Pancreas (tissue), 10 donors: ENCODE data around the gene SLC29A1. TPM values are rescaled to one million over a fixed set of nuclear protein-coding genes. Genes with fewer than 3 reads are reported as not detected.

Source experiments
- ATAC-seq, 4 donors: fragments of 200-7000 bp; cut with Tn5 transposase; one replicate each; pipeline versions ENCODE4 v1.8.0 to v1.9.1; 2020; ENCODE audit warnings: mild to moderate bottlenecking in 4 of 4, moderate library complexity in 4 of 4
- DNase-seq, 6 donors: peaks; one replicate each; pipeline ENCODE4 v3.0.0-alpha.2; 2020
- FAIRE-seq: peaks from 2 replicates; lab custom pipeline; 2012; peaks lifted over from hg19 to GRCh38; lab: Jason Lieb, UNC
- H3K27ac ChIP-seq, 4 donors: fragments of 200-600 bp; sonication (generic); 1 replicate in 3 of 4; 2 replicates in 1 of 4; pipeline versions ENCODE4 v1.5.0 to v1.8.0; 2020
- H3K27me3 ChIP-seq, 4 donors: fragments of 200-600 bp; one replicate each; pipeline ENCODE4 v1.8.0; 2021
- H3K36me3 ChIP-seq, 3 donors: fragments of 200-600 bp; sonication (generic) in 1 of 3; one replicate each; pipeline versions ENCODE4 v1.5.0 to v1.8.0; 2020 to 2021
- H3K4me1 ChIP-seq, 3 donors: fragments of 200-600 bp; one replicate each; pipeline ENCODE4 v1.8.0; 2021
- H3K4me3 ChIP-seq, 4 donors: fragments of 200-600 bp; sonication (generic) in 2 of 4; one replicate each; pipeline versions ENCODE4 v1.5.0 to v1.8.0; 2020 to 2021
- H3K9me3 ChIP-seq, 4 donors: fragments of 200-600 bp; one replicate each; pipeline ENCODE4 v1.8.0; 2021
- CTCF ChIP-seq, 4 donors: fragments of 200-600 bp; sonication (generic) in 3 of 4; IDR thresholded peaks; one replicate each; pipeline versions ENCODE4 v1.5.0 to v1.8.0; 2021; ENCODE audit warnings: antibody characterized with exemption in 4 of 4
- WGBS, 2 donors: extraction: QIAGEN DNeasy Blood & Tissue Kit; methylation state at CpG; one replicate each; pipeline ENCODE4 v1.1.7; 2013; 5-methylcytosine and 5-hydroxymethylcytosine counted together
- intact Hi-C, 3 donors: fragments of 100-400 bp; cut with DNase I; formaldehyde crosslinking; loops; one replicate each; pipeline versions ENCODE4 v1.11.1 to v1.14.2; 2022
- polyA plus RNA-seq, 2 donors: library from polyadenylated mRNA; stranded (reverse); fragments of 200-250 nt; gene quantifications; one replicate each; pipeline ENCODE4 v1.2.3, GENCODE V29; 2013
- total RNA-seq, 6 donors: library from RNA; stranded (reverse); fragmentation: NEBNext Ultra II Directional in 4 of 6; extraction: Animal tissue kit (Norgen Biotek cat#: 25700) in 4 of 6; gene quantifications; one replicate each; pipeline versions ENCODE4 v1.2.1 to v1.2.4, GENCODE V29; 2021 to 2023
- donor health status: healthy with polysubstance abuse.
- donor health status: DM: no; HTN: no; CAD: no; lungs with moderate emphysema.
- donor health status: DM: no; HTN: no; CAD: no.
- donor health status: control.
- donor health status: control.
- donor health status: Bipolar disorder and iron deficiency.
- donor health status: DM: yes; HTN: yes; CAD: no.
- donor health status: DM: no; HTN: no; CAD: no.
- donor health status: DM: no; HTN: no; CAD: no.
- donor health status: DM: yes; HTN: yes; CAD: no.

The SLC29A1 gene
- total and polyA plus RNA-seq, 8 donors, result 24.8 to 89.8 (median 44.4) TPM

GRCh38 chr6:44237813-44238433 is 14.5 kb downstream of the SLC29A1 start:
- H3K36me3 ChIP-seq, result peaks cover 0 to 3% (median 0%) of the 10 kb centered on the region in 3 donors
- intact Hi-C loops, result loop anchor here in 1 of 3 donors (5.0 kb wide), 1 partner anchor 66 kb away; no protein-coding TSS in a partner anchor
- H3K4me1 ChIP-seq, result peaks cover 14 to 20% (median 18%) of the 10 kb centered on the region in 3 donors
- DNase-seq (peak; percentile 76 to 93 (median 88)), FAIRE-seq (no peak), ATAC-seq (peak; percentile 76 to 87 (median 82))
- H3K27ac ChIP-seq, result peak overlapping the region; percentile 91 to 97 (median 96)
- 1% methylated on average over 30 to 42 of the region's 42 CpGs for WGBS, 2 donors
- no peaks in the 10 kb centered on the region for H3K9me3 ChIP-seq
- no peaks in the 10 kb centered on the region for H3K27me3 ChIP-seq
- H3K4me3 ChIP-seq, result peak overlapping the region; percentile 10 to 58 (median 32)
- TF ChIP-seq CTCF (IDR thresholded peaks at IDR 0.05), result peak; percentile 90 to 97 (median 94)

GRCh38 chr6:44238687-44239350 is 15.4 kb downstream of the SLC29A1 start:
- ATAC-seq (no peak), DNase-seq (peak in 1 of 6 donors; percentile 15), FAIRE-seq (no peak)
- H3K9me3 ChIP-seq, result no peaks in the 10 kb centered on the region
- H3K27ac ChIP-seq, result peak overlapping the region in 2 of 4 donors; percentile 91 to 95
- 84 to 85% methylated on average over 7 of the region's 7 CpGs for WGBS, 2 donors
- H3K4me1 ChIP-seq, result peaks cover 12 to 20% (median 14%) of the 10 kb centered on the region in 3 donors
- no peak overlapping the region for H3K4me3 ChIP-seq
- no peaks in the 10 kb centered on the region for H3K27me3 ChIP-seq
- H3K36me3 ChIP-seq, result no peaks in the 10 kb centered on the region
- no peak for TF ChIP-seq CTCF (IDR thresholded peaks at IDR 0.05)
- intact Hi-C loops, result loop anchor here in 1 of 3 donors (5.0 kb wide), 1 partner anchor 67 kb away; no protein-coding TSS in a partner anchor

DNA sequence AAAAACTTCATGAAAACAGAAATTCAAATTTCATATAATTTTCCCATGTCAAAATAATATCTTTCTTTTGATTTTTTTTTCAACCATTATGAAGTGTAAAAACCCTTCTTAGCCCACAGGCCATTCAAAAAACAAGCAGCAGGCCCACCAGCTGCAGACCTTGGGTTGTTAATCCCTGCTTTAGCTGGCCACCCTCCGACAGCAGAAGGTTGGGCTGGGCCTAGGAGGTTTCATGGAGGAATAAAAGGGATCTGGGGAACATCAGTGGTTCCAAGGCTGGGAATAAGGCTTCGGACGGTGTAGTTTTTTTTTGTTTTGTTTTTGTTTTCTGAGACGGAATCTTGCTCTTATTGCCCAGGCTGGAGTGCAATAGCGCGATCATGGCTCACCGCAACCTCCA is 19.9 kb downstream of the SLC29A1 start:
- no peak for FAIRE-seq
- Histone ChIP-seq H3K4me1 (peaks cover 0 to 2% (median 0%) of the 10 kb centered on the region in 3 donors), H3K27ac (no peak overlapping the region), H3K9me3 (no peaks in the 10 kb centered on the region), H3K36me3 (no peaks in the 10 kb centered on the region), H3K4me3 (no peak overlapping the region), H3K27me3 (no peaks in the 10 kb centered on the region)
- no peak for TF ChIP-seq CTCF (IDR thresholded peaks at IDR 0.05)
- DNase-seq, result peak in 1 of 6 donors; percentile 18
- intact Hi-C loops, result no loop called here
- WGBS, 2 donors, result 90 to 92% methylated on average over 7 of the region's 7 CpGs
- ATAC-seq, result no peak

DNA sequence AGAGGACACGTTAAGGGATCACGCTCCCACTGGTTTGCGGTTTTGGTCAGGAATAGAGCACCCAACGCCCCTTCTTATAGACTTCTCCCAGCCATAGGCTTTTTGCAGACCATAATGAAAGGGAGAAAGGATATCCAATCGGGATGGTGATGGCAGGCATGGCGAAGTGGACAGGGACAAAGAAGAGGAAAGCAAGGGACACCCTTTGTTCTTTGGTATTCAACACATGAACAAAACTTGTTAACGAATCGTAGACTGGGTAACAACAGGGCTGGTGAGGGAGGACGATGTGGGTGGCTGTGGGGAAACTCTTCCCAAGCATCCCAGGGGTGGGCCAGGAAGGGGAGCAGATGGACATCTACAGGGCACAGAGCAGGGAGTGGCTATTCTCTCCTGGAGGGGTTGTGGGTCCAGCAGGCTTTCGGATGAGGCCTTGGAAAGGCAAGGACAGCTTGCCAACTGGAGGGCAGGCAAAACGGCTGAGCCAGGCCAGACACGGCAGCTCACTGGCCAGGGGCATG is 22.1 kb downstream of the SLC29A1 start:
- Histone ChIP-seq H3K9me3 (no peaks in the 10 kb centered on the region), H3K27me3 (no peaks in the 10 kb centered on the region), H3K27ac (peak overlapping the region; percentile 85 to 100 (median 98)), H3K36me3 (peaks cover 4 to 16% (median 14%) of the 10 kb centered on the region in 3 donors), H3K4me3 (peak overlapping the region in 3 of 4 donors; percentile 62 to 89 (median 83)), H3K4me1 (peaks cover 6 to 18% (median 17%) of the 10 kb centered on the region in 3 donors)
- TF ChIP-seq CTCF (IDR thresholded peaks at IDR 0.05), result no peak
- intact Hi-C loops, result no loop called here
- no peak for FAIRE-seq
- DNase-seq, result no peak
- no peak for ATAC-seq
- 65 to 67% methylated on average over 12 of the region's 12 CpGs for WGBS, 2 donors
